Head of caudate nucleus (tissue), 42 donors: ENCODE data around the gene CDH13.

Experiments used
- DNase-seq, 42 donors: peaks; one replicate each; pipeline versions ENCODE4 v3.0.0 to v3.0.0-alpha.2; 2020 to 2021; ENCODE audit warnings: mixed read lengths in 7 of 42
- intact Hi-C: fragments of 100-400 bp; cut with DNase I; formaldehyde crosslinking; loops from one replicate; pipeline ENCODE4 v1.15.0; 2022

The CDH13 gene

DNA sequence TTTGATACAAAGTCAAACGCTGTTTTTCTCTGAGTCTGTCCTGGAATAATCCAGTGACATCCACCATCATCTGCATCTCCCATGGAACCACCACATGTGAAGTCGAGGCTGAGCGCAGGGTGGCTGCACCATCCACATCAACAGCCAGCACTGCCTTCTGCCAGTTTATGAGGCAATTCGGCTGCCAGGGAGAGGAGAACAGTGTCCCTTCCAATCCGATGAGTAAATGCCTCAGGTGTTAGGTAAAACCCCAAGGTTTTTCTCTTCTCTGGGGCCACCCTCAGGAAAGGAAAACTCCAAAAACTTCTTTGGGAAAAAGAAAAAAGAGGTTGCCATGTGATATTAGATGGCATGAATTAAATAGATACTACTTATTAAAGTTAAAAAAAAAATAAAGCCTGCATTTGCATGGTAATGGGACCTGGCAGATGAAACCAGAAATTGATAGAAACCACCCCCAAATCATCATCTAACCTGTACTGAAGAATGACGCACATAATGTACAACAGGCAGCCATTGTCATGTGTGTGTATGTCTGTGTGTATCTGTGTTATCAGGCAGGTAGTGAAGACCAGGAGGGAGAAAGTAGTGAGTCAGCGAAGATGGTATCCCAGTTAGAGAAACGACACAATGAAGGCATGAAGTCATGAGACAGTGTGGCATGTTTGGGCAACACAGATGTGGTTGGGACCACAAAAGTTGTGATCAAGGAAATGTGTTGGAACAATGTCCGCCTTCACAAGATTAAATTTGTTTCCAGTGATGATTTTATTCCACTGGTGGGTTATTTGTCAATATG is 478.7 kb downstream of the CDH13 start:
- no peak for DNase-seq
- intact Hi-C loops, result no loop called here

DNA sequence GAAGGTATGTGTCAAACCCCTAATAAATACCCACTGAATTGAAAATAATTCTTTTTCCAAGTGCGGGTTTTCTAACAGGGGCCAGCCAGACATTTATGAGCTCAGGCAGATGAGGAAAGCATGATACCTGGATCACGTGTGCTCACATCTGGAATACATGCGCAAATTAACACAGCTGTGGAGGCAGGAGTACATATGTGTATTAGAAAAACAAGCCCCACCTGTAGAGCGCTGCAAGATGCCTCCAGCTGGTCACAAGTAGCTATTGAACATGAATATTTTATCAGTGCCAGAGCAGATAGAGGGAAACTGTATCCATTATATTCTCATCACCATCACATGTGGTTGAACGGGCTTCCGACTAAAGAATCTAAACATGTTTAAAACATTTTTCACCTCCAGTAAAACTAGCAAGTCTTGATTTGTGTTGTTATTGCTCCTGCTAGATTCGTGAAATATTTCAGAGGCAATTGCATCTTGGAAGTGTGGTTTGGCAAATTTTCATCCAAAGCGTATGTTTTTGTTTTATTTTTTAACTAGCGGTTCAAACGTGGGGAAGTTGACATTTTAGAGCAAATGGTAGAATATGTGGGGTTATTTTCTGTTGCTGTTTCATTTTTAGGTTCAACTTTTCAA is 482.8 kb downstream of the CDH13 start:
- intact Hi-C loops, result no loop called here

DNA sequence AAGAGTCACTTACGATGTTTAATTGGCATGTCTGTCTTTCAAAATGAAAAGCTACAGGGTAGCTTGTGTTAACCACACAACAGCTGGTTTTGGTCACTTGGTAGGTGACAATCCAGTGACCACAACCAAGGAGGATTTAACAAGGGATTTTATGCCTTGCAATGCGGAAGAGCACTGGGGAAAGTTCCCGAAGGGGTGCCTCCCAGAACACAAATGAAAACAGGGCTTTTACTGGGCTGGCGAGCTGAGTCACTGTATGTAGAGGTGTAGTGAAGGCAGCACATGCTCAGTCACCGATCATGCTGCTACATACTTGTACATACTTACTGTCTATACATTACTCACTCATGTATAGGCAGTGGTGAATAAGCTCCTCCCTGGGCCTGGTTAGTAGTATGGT is 483.5 kb downstream of the CDH13 start:
- intact Hi-C loops, result no loop called here
- no peak for DNase-seq

More for the DNA sequence above, 482.8 kb downstream of the CDH13 start:
- DNase-seq, result no peak

DNA sequence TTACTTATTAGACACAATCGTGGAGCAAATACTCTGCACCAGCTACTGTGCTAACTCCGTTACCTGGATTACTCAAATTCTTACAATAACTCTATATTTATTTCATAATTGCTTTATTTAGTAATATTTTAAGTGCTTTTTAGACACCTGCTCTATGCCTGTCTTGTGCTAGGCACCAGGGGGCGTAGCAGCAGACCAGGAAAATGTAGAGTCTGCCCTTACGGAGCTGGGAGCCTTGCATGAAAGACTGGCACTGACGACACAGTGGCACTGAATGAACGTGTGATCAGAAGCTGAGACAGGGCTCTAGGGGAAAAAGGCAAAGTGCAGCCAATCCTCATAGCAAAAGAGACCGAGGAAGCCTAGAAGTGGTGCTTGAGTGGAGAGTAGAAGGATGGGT is 486.5 kb downstream of the CDH13 start:
- peak; percentile 22 to 86 (median 75) for DNase-seq

DNA sequence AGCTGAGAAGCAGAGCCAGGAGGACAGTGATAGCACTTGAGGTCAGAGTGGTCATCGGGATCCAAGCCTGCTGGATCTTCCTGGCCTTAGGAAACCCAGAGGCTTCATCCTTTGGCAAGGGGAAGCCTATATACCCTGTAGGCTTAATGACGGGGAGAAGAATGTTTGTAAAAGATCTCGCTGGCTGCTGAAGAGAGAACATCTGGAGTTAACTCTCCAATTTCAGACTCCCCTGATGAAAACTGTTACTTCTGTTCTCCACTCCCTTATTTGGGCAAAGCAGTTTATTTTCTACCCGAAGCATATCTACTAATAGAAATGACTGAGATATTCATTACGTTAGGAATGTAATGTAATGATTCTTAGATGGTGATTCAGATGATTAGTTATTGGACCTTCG is 487.0 kb downstream of the CDH13 start:
- intact Hi-C loops, result no loop called here
- DNase-seq, result no peak

More for the DNA sequence above, 486.5 kb downstream of the CDH13 start:
- intact Hi-C loops, result no loop called here

DNA sequence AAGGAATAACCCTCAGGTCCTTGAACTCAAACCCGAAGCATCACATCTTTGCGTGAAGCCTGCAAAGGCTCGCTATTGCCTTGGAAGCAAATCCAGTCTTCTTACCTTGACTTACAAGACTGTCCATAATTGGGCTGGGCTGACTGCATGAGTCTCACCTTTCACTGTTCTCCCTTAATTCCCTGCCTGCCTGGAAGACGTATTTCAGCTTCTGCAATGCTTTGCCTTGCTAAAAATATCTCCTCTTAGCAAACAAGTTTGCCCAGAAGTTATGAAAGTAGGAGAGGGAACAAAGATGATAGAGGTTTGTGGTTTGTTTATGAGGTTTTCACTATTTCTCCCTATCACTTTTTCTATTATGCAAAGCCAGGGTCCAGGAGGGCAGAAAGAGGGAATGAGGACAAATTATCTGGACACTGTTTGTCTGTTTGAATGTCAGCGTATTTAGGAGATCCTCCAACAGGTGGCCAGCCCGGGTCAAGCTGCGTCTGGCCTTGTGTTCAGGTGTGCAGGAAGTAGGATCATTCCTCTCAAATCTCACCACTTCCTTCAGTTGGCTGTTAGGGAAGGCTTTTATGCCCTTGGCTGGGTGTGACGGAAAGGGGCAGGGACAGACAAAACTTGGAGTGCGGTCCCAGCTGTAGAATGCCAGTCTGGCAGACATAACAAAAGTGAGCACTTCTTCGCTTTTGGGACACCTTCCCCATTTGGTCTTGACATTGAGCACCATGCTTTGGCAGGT is 488.9 kb downstream of the CDH13 start:
- no peak for DNase-seq
- intact Hi-C loops, result no loop called here

DNA sequence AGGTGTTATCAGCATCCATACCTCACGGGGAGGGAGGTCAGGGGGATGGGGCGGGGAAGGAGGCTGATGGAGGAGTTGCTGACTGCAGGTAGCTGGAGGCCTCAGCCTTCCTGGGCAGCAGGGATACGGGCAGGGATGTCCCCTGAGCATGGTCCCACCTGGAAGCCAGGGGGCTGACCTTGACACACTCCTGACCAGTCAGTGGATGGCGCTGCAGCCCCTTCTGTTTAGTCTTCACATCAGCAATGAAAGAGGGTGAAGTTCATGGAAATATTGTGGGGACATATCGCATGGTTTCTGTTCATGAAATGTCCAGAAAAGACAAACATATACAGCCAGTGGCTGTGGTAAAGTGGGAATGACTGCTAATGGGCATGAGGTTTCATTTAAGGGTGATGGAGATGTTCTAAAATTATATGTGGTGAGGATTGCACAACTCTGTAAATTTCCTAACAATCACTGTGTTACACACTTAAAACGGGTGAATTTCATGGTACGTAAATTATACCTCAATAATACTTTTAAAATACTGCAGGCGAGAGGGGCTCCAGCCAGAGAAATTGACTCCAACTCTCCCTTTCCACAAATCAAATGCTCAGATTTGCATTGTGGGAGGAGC is 489.6 kb downstream of the CDH13 start:
- intact Hi-C loops, result no loop called here
- no peak for DNase-seq

DNA sequence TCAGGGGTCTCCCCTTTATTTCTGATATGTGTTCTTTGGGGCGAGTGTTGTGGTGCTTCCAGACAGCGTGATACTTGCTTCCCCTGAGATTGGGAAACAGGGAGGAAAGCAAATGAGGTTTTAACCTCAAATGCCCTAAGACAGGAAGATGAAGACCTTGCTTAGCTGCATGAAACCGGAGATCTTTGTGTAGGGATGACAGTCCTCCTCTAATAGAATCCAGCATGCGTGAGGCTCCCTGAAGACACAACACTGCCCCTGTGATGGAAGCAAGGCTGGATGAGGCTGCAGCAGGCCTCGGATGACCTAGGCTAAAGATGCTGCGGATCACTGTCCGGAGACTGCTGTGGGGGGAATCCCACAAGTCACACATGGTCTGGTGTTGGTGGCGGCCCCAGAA is 491.0 kb downstream of the CDH13 start:
- DNase-seq, result no peak
- intact Hi-C loops, result no loop called here

DNA sequence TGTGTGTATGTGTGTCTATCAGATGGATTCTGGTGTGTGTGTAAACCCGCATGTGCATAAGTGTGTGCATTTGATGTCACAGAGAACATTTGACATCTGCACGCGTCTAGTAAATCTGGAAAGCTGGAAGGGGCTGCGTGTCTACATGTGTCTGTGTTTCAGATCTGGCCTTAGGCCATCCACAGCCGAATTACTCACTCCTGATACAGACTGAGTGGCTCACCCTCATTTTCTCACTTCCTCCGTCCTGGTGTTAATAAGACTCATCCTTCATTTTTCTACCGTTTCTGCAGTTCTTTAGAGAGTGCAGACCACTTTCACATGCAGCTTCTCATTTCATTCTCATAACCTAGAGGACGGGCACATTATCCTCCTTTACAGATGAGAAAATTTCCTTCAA is 491.6 kb downstream of the CDH13 start:
- DNase-seq, result no peak
- intact Hi-C loops, result no loop called here

DNA sequence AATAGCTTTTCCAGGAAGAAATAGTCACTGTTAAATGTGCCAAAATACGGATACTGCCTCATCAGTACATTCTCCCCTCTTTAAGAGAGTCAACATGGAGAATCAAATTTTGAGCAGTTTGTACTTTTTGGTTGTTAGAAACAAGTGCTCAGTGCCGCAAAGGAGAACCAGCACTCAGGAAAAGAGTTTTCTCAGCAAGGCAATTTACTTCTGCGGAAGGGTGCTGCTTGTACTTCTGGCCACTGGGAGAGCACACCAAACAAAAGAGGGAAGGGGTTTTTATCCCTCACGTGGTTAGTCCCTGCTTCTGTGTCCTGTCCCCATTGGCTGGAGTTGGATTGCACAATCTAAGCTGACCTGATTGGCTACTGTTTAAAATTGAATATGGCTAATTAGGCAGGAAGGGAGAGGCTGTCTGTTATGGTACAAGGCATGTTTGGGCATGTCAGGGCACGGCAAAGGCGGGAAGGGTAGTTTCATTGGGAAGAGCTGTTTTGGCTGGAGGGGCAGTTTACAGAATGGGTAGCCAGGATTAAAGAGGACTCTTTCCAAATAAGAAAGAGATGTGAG is 499.3 kb downstream of the CDH13 start:
- intact Hi-C loops, result no loop called here
- DNase-seq, result no peak

DNA sequence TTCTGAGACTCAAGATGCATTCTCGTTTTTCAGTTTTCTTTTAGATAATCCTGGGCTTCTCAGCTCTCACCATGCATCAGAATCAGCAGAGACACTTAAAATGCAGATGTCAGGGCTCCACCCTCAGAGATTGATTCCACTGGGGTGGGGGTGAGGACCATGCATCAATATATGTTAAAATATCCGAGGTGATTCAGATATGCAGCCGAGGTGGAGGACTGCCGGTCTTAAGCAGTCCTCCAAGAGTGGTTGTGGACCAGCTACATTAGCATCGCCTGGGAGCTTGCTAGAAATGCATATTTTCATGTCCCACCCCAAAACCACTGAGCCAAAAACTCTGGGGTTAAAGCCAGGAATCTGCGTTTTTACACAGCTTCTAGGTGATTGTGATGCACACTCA is 501.3 kb downstream of the CDH13 start:
- no peak for DNase-seq
- intact Hi-C loops, result no loop called here

DNA sequence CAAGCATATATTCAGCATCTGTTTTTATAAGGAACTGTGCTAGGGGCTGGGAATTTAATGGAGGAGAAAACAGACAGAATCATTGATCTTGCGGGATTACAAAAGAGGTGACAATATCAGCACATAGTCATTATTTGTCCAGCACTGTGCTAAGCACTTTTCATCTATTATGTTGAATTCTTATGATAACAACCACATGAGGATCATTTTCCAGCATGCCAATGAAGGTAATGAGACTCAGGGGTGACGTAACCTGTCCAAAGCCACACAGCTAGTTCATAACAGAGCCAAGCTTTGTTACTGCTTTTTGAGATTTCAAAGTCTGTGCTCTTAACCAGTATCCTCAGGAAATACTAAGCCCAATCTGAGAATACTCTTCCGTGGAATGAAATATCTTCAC is 503.3 kb downstream of the CDH13 start:
- intact Hi-C loops, result no loop called here
- DNase-seq, result no peak

DNA sequence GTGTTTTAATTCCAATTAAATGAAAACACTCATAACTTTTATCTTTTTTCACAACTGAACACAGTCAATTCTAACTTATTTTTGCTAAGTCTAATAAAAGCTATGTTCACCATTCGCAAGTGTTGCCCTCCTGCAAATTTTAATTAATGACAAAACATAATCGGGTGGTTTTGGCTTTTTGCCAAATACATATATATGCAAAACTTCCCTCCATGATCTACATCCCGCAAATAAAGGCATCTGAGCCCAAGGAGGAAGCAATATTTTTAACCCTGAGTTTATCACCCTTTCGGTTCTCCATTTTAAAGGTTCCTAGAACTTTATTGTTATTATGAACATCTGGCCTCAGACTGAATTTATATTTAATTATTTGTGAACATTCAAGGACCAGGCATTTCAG is 507.9 kb downstream of the CDH13 start:
- intact Hi-C loops, result no loop called here
- no peak for DNase-seq

DNA sequence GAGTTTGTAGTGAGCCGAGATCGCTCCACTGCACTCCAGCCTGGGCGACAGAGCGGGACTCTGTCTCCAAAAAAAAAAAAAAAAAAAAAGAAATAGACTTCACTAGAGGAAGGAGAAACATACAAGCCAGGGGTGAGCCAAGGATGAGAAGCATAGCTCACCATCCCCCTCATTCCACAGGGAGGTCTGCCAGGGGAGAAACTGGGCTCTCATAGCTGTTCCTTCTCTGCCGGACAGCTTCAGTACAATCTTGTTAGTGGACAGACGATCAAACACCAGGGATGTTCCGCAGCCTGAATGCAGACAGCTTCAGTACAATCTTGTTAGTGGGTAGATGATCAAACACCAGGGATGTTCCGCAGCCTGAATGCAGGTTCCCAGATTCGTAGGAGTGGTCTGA is 509.6 kb downstream of the CDH13 start:
- intact Hi-C loops, result no loop called here
- no peak for DNase-seq

DNA sequence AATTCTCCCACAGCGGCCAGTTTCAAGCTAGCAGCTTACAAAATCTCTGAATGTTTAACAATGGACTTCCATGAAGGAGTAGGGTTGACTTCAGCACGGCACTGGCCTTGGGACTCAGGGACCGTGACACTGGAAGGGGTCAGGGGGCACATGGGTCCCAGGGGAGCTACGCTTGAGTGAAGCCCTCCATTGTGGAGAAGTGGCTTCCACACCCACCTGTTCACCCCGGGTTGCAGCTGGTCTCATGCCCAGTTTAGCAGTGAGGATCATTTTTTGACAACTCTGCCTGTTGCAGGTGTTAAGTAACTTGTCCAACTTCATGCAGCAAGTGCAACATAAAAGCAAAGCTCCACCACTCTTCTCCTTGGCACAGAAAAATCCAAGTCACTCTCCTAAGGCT is 510.2 kb downstream of the CDH13 start:
- DNase-seq, result no peak
- intact Hi-C loops, result no loop called here

DNA sequence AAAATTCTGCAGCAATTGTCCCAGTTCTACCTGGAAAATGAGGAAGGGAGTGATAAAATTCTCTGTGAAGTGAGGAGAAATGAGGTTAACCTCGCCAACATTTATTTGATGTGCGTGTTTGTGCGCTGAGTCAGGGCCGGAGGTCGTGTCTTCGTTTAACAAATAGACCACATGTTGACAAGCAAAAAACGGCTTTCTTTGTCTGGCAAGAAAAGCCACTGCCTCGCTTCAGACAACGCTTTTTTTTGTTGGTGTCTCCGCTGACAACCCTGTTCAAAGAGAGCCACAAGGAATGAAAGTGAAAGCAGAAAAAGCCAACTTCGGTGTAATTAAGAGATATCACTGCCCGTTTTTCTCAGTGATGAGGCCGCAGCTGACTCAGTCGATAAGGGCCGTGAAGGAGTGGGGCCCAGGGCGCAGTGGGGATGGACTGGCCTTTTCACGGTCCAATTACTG is 510.6 kb downstream of the CDH13 start:
- intact Hi-C loops, result no loop called here
- peak in 14 of 42 donors; percentile 10 to 67 (median 24) for DNase-seq

DNA sequence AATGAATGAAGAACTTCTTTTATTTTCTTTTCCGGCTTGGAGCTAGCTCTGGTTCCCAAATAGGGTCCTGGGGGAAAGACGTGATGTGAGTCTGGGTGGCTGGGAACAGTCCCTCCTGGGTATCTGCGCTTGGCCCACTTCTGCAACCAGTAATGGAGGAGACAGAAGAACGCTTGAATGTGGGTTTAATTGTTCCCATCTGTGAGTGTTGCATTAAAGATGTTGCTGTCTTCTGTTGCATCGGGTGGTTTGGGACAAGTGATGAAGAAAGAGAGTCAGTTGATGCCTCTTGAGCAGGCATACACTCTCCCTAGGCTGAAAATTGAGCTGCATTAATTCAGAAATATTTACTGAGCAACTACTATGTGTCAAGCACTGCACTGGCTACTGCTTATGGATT is 511.1 kb downstream of the CDH13 start:
- intact Hi-C loops, result no loop called here
- DNase-seq, result no peak

DNA sequence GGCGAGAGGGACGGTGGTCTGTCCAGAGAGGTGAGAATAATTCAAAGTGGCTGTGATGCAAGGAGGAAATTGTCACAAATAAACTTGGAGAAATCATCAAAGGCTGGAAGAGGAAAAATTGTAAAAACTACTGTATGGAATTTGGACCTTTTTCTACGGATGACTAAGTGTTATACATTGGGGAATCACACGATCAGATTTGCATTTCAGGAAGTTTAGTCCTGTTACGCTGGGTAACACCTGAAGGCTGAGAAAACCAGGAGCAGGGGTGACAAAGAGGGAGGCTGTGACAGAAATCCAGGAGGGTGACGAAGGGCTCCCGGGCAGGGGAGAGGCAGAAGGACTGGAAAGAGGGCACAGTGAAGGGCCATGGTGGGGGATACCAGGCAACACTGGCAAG is 511.7 kb downstream of the CDH13 start:
- DNase-seq, result no peak
- intact Hi-C loops, result no loop called here

DNA sequence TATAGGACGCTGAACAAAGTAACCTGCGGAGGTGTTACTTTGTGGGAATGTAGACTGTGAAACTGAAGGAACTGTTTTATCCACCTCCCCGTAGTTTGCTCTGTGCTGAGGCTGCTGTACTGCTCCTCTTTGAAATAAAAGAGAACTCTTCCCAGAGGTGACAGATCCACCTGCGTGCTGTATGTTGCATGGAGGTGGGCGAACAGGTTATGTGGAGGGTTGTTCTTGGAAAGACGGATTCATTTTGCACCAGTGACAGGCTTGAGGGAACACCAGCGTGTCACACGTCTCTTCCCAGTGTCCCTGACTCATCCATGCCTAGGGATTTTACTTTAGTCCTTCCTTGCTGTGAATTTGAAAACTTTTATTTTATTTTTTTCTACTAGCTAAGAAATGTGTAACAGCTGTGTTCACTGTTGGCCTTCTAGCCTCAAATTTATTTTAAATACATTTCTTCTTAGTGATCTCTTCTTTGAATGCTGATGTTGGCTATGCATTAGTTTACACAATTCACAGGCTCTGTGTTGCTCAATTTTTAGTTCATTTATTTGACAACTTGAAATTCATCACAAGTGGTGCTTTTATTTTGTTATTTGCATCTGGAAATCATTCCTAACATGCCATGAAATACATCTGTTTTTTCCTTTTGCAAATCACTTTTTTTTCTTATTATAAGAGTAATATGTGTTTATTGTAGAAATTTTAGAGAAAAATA is 512.4 kb downstream of the CDH13 start:
- DNase-seq, result peak in 36 of 42 donors; percentile 23 to 88 (median 56)
- intact Hi-C loops, result no loop called here
